ENCODE measurements around the gene TSHZ3.

TSHZ3 gene

GRCh38 chr19:31299665-31300064 is 49.6 kb downstream of the TSHZ3 start:
- DNase-seq (ENCODE audit: low read depth) = no peak
- no peak for TF ChIP-seq CTCF (conservative IDR thresholded peaks at IDR 0.05; ENCODE audit: low read length)
- no peak overlapping the region for H3K4me3 ChIP-seq (ENCODE audit: low read length)

- no peak overlapping the region for H3K4me3 ChIP-seq (ENCODE audit: low read length)
- no peak for DNase-seq (ENCODE audit: low read depth)
- TF ChIP-seq CTCF (conservative IDR thresholded peaks at IDR 0.05; ENCODE audit: low read length) = no peak
Observed at GRCh38 chr19:31297991-31298390, 51.2 kb downstream of the TSHZ3 start.

- no peak for DNase-seq (ENCODE audit: low read depth)
- no peak for TF ChIP-seq CTCF (conservative IDR thresholded peaks at IDR 0.05; ENCODE audit: low read length)
- no peak overlapping the region for H3K4me3 ChIP-seq (ENCODE audit: low read length)
Observed at GRCh38 chr19:31296741-31297390, 52.4 kb downstream of the TSHZ3 start.

- no peak for TF ChIP-seq CTCF (conservative IDR thresholded peaks at IDR 0.05; ENCODE audit: low read length)
- H3K4me3 ChIP-seq (ENCODE audit: low read length) = no peak overlapping the region
- DNase-seq (ENCODE audit: low read depth) = no peak
Observed at GRCh38 chr19:31294189-31294588, 55.0 kb downstream of the TSHZ3 start.

GRCh38 chr19:31292639-31293185 is 56.5 kb downstream of the TSHZ3 start:
- DNase-seq (ENCODE audit: low read depth) = no peak
- no peak for TF ChIP-seq CTCF (conservative IDR thresholded peaks at IDR 0.05; ENCODE audit: low read length)
- H3K4me3 ChIP-seq (ENCODE audit: low read length) = no peak overlapping the region

GRCh38 chr19:31290931-31291590 is 58.2 kb downstream of the TSHZ3 start:
- TF ChIP-seq CTCF (conservative IDR thresholded peaks at IDR 0.05; ENCODE audit: low read length) = no peak
- DNase-seq (ENCODE audit: low read depth) = no peak
- no peak overlapping the region for H3K4me3 ChIP-seq (ENCODE audit: low read length)

- DNase-seq (ENCODE audit: low read depth) = no peak
- no peak for TF ChIP-seq CTCF (conservative IDR thresholded peaks at IDR 0.05; ENCODE audit: low read length)
- H3K4me3 ChIP-seq (ENCODE audit: low read length) = no peak overlapping the region
Observed at GRCh38 chr19:31289976-31290375, 59.3 kb downstream of the TSHZ3 start.
